ENCODE results near the gene RUFY4.
A peak's percentile ranks its signal among the peaks of the same experiment; 100 is the strongest.
"Not testable (repeated sequence)": the region's sequence is repeated elsewhere in the genome, so short reads cannot be mapped to it uniquely, and the experiment has no call there.

Gene RUFY4, protein sequence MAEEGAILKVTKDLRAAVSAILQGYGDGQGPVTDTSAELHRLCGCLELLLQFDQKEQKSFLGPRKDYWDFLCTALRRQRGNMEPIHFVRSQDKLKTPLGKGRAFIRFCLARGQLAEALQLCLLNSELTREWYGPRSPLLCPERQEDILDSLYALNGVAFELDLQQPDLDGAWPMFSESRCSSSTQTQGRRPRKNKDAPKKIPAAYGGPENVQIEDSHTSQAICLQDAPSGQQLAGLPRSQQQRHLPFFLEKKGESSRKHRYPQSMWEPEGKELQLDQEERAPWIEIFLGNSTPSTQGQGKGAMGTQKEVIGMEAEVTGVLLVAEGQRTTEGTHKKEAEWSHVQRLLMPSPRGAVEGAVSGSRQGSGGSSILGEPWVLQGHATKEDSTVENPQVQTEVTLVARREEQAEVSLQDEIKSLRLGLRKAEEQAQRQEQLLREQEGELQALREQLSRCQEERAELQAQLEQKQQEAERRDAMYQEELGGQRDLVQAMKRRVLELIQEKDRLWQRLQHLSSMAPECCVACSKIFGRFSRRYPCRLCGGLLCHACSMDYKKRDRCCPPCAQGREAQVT

DNA sequence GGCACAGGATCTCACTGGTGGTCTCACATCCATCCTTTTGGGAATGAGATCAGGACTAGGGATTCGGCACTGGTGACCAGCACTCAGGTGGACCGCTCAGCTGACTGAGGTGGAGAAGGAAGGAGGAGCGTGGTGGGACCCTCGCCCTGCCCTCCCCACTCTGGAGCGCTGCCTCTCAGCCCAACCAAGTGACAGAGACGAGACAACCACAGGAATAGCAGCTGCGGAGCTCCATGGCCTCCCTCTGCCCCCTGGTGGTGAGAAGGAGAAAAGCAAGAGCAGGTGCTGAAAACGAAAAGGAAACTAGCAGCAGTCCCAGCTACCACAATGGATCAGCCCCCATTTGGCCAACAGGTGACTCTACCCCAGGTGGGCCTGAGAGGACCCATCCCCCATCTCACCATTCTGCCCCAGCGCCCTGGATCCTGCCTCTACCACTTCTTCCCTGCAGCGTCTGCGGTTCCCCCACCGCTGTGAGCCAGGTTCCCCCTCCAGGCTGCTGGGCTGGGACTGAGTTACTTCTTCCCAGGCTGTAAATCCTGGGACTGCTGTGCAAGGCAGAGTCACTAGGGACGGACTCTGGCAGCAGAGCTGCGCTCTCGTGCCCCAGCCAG, at the start of gene RUFY4:
Gene RUFY4, plus strand, starts transcription at position 533 of the 614 bp plus-strand sequence. CDS start 1,353 bp downstream, outside the sequence.
- TF ChIP-seq, protein P1, sequence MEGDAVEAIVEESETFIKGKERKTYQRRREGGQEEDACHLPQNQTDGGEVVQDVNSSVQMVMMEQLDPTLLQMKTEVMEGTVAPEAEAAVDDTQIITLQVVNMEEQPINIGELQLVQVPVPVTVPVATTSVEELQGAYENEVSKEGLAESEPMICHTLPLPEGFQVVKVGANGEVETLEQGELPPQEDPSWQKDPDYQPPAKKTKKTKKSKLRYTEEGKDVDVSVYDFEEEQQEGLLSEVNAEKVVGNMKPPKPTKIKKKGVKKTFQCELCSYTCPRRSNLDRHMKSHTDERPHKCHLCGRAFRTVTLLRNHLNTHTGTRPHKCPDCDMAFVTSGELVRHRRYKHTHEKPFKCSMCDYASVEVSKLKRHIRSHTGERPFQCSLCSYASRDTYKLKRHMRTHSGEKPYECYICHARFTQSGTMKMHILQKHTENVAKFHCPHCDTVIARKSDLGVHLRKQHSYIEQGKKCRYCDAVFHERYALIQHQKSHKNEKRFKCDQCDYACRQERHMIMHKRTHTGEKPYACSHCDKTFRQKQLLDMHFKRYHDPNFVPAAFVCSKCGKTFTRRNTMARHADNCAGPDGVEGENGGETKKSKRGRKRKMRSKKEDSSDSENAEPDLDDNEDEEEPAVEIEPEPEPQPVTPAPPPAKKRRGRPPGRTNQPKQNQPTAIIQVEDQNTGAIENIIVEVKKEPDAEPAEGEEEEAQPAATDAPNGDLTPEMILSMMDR (IDR thresholded peaks at IDR 0.05; ENCODE audit: borderline replicate concordance, insufficient read depth, low read depth, low read length), result peak; percentile 83
- not testable (repeated sequence) for H3K4me3 ChIP-seq (ENCODE audit: low read depth, low read length)

DNA sequence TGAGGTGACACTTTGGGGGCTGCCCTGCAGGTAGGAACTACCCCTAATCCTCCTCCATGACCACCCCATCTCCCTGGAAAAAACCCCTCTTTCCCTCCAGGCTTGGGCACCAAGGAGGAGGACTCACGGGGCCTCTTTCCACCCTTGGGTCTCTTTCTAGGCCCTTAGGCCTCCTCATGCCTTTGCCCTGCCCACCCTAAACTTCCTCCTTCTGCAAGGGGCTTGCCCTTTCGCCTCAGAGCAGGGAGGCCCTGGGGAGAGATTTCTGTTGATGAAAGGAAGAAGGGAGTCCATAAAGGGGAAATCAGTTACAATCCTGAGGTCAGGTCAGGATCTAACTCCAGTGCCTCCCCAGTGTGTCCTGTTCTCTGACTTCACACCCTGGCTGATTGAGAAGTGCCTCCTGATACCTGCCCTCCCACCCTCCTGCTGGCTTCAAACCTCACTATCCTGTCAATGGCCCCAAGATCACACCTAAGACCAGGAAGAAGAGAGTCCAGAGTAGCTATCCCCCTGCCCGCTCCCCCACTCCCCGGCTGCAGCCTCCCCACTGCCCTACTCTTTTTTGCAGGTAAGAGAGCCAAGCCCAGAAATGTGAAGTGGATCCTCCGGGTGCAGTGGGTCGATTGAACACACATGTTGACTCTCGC, 49.5 kb upstream of the RUFY4 start:
- TF ChIP-seq, protein P1 (IDR thresholded peaks at IDR 0.05; ENCODE audit: borderline replicate concordance, insufficient read depth, low read depth, low read length), result no peak
- H3K4me3 ChIP-seq (ENCODE audit: low read depth, low read length), result no peak overlapping the region

DNA sequence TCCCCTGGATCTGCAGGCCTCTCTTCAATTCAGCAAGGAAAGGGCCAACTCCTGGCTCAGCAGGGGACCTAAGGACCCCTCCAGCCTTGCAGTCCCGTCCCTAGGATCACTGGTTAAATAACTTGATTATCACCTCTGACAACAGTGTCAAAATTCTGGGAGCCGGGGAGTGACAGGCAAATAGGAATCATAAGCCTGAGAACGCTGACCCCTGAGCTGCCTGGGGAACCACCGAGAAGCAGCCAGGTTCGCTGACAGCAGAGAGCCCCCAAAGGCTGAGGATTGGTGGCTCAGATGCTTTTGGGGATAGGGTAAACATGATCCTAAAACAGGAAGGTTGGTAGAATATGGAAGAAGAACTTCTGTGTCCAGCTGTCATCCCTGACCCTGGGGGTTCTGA, 48.8 kb upstream of the RUFY4 start:
- TF ChIP-seq, protein P1 (IDR thresholded peaks at IDR 0.05; ENCODE audit: borderline replicate concordance, insufficient read depth, low read depth, low read length), result no peak
- H3K4me3 ChIP-seq (ENCODE audit: low read depth, low read length), result no peak overlapping the region

DNA sequence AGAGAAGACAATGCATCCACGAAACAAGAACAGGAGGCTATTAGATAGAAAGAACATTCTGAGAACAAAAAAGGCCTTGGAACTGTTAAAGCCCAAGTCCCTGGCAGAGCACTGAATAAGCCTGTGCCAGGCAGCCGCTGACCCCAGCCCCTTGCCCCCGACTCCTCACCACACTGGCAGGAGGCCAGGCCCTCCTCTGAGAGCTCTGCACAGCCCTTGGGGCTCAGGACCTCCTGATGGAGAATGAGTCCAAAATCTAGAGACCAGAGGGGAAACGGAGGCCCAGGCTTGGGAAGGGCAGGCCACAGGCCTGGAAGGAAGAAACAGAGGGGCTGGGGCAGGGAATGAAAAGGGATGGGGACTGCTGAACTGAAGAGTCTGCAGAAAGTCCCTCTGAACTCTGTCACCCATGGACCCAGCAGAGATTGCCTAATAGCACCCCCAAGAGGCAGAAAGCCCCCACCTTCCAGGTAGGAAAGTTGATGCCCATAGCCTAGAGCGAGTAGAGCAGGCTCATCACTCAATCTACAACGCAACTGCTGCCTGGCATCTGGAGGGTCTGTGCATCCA, 48.0 kb upstream of the RUFY4 start:
- TF ChIP-seq, protein P1 (IDR thresholded peaks at IDR 0.05; ENCODE audit: borderline replicate concordance, insufficient read depth, low read depth, low read length), result no peak
- H3K4me3 ChIP-seq (ENCODE audit: low read depth, low read length), result no peak overlapping the region

DNA sequence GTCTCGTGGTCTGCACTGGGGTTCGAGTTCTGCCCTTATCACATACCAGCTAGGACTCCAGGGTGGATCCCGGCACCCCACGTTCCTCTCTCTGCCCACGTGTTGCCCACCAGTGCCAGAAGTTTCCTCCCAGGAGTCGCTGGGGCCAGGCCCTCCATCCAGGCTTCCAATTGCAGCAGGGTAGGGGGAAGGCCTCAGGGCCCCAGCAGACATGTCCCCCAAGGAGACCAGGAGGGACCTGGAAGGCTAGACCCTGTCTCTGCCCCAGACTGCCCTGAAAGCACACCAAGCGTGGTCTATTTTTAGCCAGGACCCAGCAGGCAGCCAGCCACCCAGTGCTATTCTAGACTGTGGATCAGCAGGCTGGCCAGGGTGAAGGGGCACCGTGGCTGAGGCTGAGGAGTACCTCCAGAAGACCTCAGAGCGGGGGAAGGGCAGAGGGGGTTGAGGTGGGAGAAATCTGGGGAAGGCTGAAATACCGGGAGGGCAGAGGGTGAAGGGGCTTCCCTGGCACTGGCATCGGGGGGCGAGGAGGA, 47.4 kb upstream of the RUFY4 start:
- TF ChIP-seq, protein P1 (IDR thresholded peaks at IDR 0.05; ENCODE audit: borderline replicate concordance, insufficient read depth, low read depth, low read length), result no peak

DNA sequence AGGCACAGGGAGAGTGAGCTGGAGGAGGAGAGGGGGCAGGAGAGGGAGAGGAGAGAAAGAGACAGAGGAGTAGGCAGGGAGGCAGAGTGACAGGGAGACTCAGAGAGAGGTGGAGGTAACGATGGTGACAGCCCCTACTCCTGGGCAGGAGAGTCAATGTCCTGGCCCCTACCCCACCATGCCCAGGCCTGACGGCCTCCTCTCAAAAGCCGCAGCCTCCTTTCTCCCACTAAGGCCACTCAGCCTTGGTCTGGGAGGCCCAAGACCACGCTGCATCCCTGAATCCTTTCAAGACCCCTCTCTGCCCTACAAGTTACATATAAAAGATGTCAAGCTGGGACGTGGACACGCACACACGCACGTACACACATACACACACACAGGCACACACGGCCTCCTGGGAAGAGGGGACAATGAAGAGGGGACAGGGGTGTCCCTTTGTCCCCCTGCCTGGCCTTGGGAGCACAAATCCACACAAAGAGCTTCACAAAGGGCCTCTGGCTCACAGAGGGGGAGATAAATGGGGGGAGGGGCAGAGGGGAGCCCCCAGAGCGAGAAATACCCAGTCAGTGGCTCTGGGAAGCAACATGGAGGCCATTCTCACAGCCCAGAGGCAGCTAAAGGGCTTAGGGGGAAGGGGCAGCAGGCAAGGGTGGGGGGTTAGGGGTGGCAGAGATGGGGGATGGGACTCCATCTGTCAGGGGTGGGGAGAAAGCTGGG, 46.8 kb upstream of the RUFY4 start:
- H3K4me3 ChIP-seq (ENCODE audit: low read depth, low read length), result no peak overlapping the region
- TF ChIP-seq, protein P1 (IDR thresholded peaks at IDR 0.05; ENCODE audit: borderline replicate concordance, insufficient read depth, low read depth, low read length), result no peak

More for the DNA sequence above, 47.4 kb upstream of the RUFY4 start:
- H3K4me3 ChIP-seq (ENCODE audit: low read depth, low read length), result no peak overlapping the region
